ENCODE results near the gene TMEM26. TPM values are rescaled to one million over a fixed set of nuclear protein-coding genes. Genes with fewer than 3 reads are reported as not detected.

TMEM26 gene
- total RNA-seq, 1 experiment from 2014 or later, result not detected

- POLR2A ChIA-PET (ENCODE audit: unreplicated experiment), result no interaction called here
- Histone ChIP-seq H3K27ac (no peak overlapping the region), H4K20me1 (ENCODE audit: insufficient read depth) (no peaks in the 10 kb centered on the region), H3K27me3 (ENCODE audit: insufficient read depth, low read depth) (no peaks in the 10 kb centered on the region), H3K9me3 (ENCODE audit: insufficient read depth, low read depth) (no peaks in the 10 kb centered on the region), H3K4me1 (replicated peaks; ENCODE audit: insufficient read depth) (no peaks in the 10 kb centered on the region), H3K9me2 (ENCODE audit: insufficient read depth) (no peaks in the 10 kb centered on the region), H3K4me3 (no peak overlapping the region), H3K4me2 (no peak overlapping the region), H3F3A (ENCODE audit: insufficient read depth, low read depth) (no peaks in the 10 kb centered on the region), H3K79me2 (ENCODE audit: low read depth) (no peaks in the 10 kb centered on the region), H3K36me3 (ENCODE audit: low read depth) (no peaks in the 10 kb centered on the region), H2AFZ (no peak overlapping the region)
- CTCF ChIA-PET, result no interaction called here
- TF ChIP-seq CTCF (conservative IDR thresholded peaks at IDR 0.05) (no peak), EZH2 (IDR thresholded peaks at IDR 0.05; ENCODE audit: low read depth) (no peak)
- intact Hi-C loops (cut with micrococcal nuclease; ENCODE audit: unreplicated experiment), result loop anchor here (1.0 kb wide), 1 partner anchor 29 kb away; no protein-coding TSS in a partner anchor
- DNase-seq, result no peak
- BruUV-seq (replicated peaks), result no TSS peak
Measured at GRCh38 chr10:61448091-61448490, 5.1 kb downstream of the TMEM26 start.

GRCh38 chr10:61439058-61439609, 14.0 kb downstream of the TMEM26 start:
- no peaks in the 10 kb centered on the region for H3K79me2 ChIP-seq (ENCODE audit: low read depth)
- H3K4me1 ChIP-seq (replicated peaks; ENCODE audit: insufficient read depth), result no peaks in the 10 kb centered on the region
- no peak for TF ChIP-seq EZH2 (IDR thresholded peaks at IDR 0.05; ENCODE audit: low read depth)
- no peak for TF ChIP-seq CTCF (conservative IDR thresholded peaks at IDR 0.05)
- no peaks in the 10 kb centered on the region for H4K20me1 ChIP-seq (ENCODE audit: insufficient read depth)
- no peaks in the 10 kb centered on the region for H3K36me3 ChIP-seq (ENCODE audit: low read depth)
- H3K9me3 ChIP-seq (ENCODE audit: insufficient read depth, low read depth), result no peaks in the 10 kb centered on the region
- intact Hi-C loops (cut with micrococcal nuclease; ENCODE audit: unreplicated experiment), result no loop called here
- H3K27me3 ChIP-seq (ENCODE audit: insufficient read depth, low read depth), result no peaks in the 10 kb centered on the region
- ChIA-PET POLR2A (ENCODE audit: unreplicated experiment) (no interaction called here), CTCF (no interaction called here)
- no TSS peak for BruUV-seq (replicated peaks)
- H3K4me3 ChIP-seq, result no peak overlapping the region
- no peak overlapping the region for H3K4me2 ChIP-seq
- no peaks in the 10 kb centered on the region for H3K9me2 ChIP-seq (ENCODE audit: insufficient read depth)
- H3K27ac ChIP-seq, result no peak overlapping the region
- H3F3A ChIP-seq (ENCODE audit: insufficient read depth, low read depth), result no peaks in the 10 kb centered on the region
- H2AFZ ChIP-seq, result no peak overlapping the region
- DNase-seq, result no peak

GRCh38 chr10:61438141-61438988, 14.8 kb downstream of the TMEM26 start:
- Histone ChIP-seq H3K4me2 (no peak overlapping the region), H3K36me3 (ENCODE audit: low read depth) (no peaks in the 10 kb centered on the region), H2AFZ (no peak overlapping the region), H3K27ac (no peak overlapping the region), H4K20me1 (ENCODE audit: insufficient read depth) (no peaks in the 10 kb centered on the region), H3K9me2 (ENCODE audit: insufficient read depth) (no peaks in the 10 kb centered on the region), H3K4me3 (no peak overlapping the region), H3K79me2 (ENCODE audit: low read depth) (no peaks in the 10 kb centered on the region), H3K4me1 (replicated peaks; ENCODE audit: insufficient read depth) (no peaks in the 10 kb centered on the region), H3K27me3 (ENCODE audit: insufficient read depth, low read depth) (no peaks in the 10 kb centered on the region), H3F3A (ENCODE audit: insufficient read depth, low read depth) (no peaks in the 10 kb centered on the region), H3K9me3 (ENCODE audit: insufficient read depth, low read depth) (no peaks in the 10 kb centered on the region)
- no TSS peak for BruUV-seq (replicated peaks)
- intact Hi-C loops (cut with micrococcal nuclease; ENCODE audit: unreplicated experiment), result no loop called here
- DNase-seq, result no peak
- ChIA-PET POLR2A (ENCODE audit: unreplicated experiment) (no interaction called here), CTCF (no interaction called here)
- TF ChIP-seq EZH2 (IDR thresholded peaks at IDR 0.05; ENCODE audit: low read depth) (no peak), CTCF (conservative IDR thresholded peaks at IDR 0.05) (no peak)

All from PC-9 (cell line).